Epithelial cell of prostate (primary cell): Measurements from ENCODE around the gene RMDN2.

Experiments used
- DNase-seq: peaks from one replicate; pipeline ENCODE4 v3.0.0-alpha.2; 2011; ENCODE audit warnings: low read depth, low spot score
- H3K27ac ChIP-seq: fragments of 450-650 bp; 2 replicates; pipeline ENCODE4 v1.5.1; 2017; ENCODE audit warnings: mild to moderate bottlenecking

RMDN2 gene, protein sequence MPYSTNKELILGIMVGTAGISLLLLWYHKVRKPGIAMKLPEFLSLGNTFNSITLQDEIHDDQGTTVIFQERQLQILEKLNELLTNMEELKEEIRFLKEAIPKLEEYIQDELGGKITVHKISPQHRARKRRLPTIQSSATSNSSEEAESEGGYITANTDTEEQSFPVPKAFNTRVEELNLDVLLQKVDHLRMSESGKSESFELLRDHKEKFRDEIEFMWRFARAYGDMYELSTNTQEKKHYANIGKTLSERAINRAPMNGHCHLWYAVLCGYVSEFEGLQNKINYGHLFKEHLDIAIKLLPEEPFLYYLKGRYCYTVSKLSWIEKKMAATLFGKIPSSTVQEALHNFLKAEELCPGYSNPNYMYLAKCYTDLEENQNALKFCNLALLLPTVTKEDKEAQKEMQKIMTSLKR

DNA sequence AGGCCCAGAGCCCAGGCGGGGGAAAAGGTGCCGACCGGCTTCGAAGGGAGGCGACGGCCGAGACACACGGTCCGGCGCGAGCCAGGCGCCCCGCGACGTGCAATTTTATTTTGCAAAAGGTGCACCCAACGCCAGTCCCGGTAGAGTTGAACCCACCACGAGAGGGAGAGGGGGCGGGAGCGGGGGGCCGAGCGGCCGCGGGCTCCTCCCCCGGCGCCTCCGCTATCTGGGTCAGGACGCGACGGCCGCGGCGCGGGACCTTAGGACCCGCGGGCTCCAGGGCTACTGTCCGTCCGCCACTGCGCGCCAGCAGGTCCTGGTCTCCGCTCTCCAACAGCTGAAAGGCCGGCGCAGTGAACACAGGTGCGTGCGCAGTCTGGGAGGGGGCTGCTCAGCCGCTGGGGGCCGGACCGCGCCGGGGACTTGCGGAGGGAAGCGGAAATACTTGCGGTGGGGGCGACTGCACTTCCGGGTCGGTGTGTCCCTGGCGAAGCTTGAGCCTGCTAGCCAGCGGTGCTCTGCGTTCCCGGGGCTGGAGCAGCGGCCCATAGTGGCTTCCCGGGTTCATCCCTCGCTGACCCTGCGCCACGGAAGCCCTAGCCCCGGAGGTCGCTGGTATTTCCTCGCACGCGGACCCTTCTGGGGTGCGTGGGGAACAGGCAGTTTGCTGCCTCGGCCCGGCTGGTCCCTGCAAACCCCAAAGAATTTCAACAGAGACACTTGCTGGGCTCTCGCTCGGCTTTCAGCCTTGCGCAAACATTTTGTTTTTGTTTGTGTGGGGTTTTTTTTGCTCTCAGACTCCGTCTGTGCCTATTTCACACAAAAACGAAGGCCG lies at the start of gene RMDN2:
Gene RMDN2, plus strand, starts transcription at position 225 of the 835 bp plus-strand sequence. CDS start 3,991 bp downstream, outside the sequence.
- DNase-seq: no peak
- H3K27ac ChIP-seq: peak within 1 kb of the TSS; percentile 58

DNA sequence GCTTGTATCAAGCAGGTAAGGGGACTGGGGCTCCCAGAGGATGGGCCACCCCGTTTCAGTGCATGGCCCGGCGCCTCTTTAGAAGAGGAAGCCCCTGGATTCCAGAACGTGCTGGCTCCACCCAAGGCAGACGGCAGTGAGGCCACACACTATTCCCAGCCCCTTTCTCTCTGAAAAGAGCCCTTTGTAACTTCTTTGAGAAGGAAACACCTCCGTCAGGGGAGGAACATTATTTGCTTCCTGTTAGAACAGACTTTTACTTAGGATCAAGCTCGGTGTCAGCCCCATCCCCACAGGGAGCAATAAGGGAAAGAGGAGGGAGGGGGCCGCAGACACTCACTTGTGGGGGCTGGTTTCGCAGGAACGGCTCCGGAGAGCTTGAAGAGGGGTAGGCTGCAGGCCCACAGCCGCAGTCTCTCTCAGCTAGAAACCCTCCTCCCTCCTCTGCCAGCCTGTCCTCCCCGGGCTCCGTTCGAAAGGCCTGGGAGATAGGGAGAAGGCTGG lies 49.6 kb upstream of the RMDN2 start:
- no peak overlapping the region for H3K27ac ChIP-seq

DNA sequence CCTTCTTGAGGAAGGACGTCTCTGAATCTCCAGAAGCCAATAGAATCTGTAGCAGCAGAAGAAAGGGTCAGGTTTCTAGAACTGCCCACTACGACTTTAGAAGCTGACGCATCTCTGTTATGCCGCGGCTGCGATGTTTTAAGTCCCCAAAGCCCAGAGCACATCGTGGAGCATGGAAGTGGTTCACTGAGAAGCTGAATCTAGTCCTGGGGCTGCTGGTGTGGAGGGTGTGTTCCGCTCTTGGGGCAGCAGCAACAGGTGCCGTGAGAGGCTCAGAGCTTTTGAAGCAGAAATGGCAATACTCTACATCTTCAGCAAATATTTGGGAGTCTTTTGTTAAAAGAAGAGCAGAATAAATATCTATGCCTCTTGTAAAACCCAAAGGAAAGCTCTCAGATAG lies 48.9 kb upstream of the RMDN2 start:
- DNase-seq: no peak
- H3K27ac ChIP-seq: no peak overlapping the region

More for the DNA sequence above, 49.6 kb upstream of the RMDN2 start:
- no peak for DNase-seq

DNA sequence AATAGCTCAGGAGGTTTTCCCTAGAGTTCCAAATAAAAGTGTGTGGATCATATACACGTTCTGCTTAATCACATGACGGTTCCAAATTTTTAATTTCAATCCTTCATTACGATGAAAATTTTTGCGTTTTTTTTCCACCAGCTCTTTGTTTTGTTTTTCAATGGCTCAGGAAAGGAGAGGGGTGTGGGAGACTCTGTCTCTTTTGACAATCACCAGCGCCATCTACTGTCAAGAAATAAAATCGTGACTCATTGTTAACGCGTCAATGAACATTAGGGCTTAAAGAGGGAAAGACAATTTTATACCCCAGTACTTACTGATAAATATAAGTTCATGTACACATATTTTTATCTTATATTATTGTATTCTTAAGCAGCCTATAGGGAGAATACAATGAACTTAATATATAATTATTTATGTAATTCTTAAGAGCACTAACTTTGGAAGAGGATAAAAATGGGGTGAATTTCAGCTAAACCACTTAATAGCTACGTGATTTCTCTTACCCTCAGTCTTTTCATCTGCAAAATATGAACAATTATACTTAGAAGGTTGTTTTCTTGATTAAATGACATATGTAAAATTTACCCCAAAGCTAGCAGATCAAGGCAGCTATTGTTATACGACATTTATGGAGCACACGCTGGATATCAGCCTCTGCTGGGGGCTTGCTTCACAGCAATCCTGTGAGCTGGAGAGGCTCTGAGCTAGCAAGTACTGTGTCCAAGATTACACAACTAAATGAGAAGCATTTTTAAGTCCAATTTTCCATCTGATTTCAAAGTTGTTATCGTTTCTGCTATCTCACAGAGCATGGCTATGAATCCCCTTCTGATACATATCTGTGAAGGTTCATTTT lies 47.4 kb upstream of the RMDN2 start:
- no peak for DNase-seq
- H3K27ac ChIP-seq: no peak overlapping the region

DNA sequence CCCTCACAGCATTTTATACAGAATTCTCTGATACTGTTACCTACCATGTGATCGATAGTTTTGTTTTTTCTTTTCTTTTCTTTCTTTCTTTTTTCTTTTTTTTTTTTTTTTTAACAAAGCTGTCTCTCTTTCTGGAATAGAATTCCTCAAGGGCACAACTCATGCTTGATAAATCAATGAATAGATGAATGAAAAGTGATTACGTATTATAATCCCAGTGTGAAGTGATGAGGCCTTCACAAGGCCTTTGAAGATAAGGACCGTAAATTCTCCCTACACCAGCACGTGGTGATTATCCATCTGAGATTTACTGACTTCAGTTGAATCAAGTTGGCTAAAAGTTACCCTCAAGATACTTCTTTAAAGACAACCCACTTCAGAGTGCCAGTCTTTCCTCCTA lies 46.6 kb upstream of the RMDN2 start:
- DNase-seq: no peak
- no peak overlapping the region for H3K27ac ChIP-seq

DNA sequence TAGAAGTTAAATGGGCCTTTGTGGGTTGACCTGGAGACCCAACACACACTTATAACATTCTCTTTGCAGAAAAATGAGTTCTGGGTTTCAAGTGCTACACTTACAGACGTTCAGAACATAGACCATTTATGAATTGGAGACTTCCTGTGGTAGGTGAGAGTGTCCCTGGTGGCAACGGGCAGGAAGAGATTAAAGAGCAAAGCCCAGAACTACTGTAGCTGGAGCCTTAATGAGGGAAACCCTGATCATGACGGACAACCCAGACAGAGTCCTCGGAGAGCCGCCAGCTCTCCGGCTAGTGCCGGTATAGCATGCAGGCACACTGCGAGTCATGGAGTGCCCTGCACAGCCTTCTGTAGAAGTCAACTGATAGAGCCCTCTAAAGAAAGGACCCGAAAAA lies 44.5 kb upstream of the RMDN2 start:
- H3K27ac ChIP-seq: no peak overlapping the region
- DNase-seq: no peak

DNA sequence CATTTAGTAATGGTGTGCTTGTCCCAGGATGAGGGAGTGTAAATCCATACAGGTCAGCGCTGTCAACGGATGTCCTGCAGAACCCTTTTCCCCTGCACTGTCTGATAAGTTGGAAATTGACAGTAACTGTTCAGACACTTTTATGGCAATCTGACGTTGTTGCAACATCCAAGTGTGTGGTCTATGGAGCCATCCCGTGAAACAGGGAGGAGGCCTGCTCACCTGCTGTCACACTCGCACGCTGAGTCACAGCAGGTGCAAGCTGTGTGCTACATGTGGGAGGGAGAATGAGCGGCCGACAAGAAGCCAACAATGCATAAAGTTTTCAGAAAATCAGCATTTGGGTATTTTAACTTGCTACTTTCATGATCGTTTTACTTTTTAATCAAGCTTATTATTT lies 43.7 kb upstream of the RMDN2 start:
- H3K27ac ChIP-seq: no peak overlapping the region
- no peak for DNase-seq

DNA sequence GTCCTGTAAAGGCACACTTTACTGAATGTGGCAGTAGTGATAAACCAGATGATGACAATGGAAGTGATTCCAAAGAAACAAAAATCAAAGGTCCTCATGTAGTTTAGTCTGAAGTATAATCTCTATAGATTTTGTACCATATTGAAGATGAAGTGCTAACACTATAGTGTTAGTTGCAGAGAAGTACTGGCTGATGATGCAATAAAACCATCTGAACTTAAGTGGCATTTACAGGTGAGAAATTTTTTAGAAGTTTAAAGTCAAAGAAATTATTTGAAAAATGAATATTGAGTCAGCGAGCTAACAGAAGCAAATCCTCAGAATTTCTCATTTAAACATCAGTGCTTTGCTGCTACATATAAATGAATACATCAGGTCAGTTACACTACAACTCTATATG lies 43.1 kb upstream of the RMDN2 start:
- no peak for DNase-seq
- no peak overlapping the region for H3K27ac ChIP-seq

DNA sequence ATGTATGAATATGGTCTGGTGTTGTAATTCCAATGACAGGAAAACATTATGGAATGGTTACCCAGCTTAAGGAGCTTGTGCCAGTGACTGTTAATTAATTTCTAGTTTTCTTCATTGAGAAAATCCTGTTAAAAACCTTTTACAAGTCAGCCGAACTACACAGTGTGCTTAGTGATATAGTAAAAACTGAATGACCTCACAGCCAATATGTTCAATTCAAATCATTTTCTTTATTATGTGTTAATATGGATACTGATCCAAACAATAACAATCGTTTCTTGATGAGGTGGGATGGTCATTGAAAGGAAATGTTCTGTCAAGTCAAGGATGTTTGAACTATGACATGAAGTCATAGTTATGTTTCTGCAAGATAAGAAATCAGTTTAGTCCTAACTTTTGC lies 41.6 kb upstream of the RMDN2 start:
- H3K27ac ChIP-seq: no peak overlapping the region
- no peak for DNase-seq

DNA sequence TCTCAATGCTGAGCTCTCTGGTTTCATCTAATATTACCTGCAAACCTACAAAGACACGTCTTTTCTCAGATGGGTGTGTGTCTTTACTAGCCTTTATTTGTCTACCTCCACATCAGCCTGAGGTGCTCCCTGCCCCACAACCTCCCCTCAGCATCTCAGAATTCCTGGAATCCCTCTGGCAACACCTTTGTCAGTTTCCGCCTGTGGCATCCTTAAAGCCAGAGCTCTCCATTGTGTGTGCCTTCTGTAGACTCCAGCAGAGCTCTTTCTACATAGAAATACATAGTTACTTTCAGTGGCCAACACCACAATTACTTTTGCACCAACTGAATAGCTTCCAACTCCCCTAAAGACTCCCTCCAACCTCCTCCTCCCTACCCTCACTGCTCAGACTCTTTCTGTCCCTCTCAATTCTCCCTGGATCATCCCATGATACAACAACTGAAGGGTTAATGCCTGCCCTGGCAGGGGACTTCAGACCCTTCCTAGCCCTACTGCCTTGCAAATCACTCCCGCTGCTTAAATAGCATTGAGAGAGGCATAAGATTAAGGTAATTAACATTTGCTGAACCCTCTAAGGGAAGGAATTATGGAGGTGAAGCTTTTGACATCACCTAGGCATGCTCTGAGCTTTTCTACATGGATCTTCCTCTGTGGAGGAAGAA lies 39.6 kb upstream of the RMDN2 start:
- DNase-seq: no peak
- H3K27ac ChIP-seq: no peak overlapping the region

DNA sequence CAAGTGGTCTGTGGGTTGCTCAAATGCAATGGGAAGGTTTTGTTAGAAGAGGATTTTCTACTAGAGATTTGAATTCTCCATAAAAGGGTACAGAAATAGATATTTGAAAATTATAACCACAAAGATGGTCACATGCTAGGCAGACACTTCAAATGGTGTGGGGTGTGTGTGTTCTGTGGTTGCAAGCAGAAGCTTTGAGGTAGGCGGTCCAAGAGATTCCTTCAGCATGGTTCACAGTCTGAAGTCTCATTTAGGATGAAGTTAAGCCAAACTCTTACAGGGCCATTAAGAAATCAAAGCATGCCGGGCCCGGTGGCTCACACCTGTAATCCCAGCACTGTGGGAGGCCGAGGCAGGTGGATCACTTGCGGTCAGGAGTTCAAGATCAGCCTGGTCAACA lies 38.3 kb upstream of the RMDN2 start:
- no peak overlapping the region for H3K27ac ChIP-seq
- DNase-seq: no peak

DNA sequence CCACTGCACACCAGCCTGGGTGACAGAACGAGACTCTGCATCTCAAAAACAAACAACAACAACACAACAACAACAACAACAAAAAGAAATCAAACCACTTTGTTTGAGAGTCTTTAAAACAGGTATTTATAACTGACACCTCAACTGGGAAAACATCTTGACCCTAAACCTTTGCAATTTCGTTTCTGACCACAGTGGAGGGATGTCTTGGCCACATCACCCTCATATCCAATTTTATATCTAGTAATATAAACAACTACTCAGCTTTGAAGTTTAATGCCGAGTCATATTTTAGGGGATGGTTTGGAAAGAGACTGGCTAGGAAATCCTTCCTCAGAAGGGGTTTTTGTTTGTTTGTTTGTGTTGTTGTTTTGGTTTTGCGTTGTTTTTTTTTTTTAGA lies 37.8 kb upstream of the RMDN2 start:
- no peak for DNase-seq
- no peak overlapping the region for H3K27ac ChIP-seq

DNA sequence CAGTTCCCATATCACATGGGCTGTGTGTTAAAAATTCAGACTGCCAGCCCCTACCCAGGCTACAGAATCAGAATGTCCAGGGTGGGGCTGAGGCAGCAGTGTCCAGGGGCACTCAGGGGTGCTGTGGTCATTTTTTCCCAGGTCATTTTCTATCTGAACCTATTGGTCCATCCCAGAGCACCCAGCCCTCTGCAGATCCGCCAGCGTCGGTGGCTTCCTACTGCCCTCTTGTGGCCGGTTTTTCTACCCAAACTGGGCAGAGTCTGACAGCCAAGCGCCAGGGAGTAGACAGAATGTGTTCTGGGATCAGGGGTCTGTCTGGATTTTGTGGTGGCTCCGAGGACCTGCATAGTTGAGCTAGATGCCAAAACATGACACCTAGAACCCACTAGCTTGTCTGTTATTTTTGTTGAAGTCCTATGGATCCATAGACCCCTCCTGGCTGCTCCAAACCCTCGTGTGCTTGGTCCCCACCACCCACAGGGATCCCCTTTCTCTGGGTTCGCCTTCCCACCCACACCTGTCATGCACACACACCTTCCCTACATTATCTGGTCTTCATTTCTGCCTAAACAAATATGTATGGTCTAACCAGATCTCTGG lies 34.1 kb upstream of the RMDN2 start:
- H3K27ac ChIP-seq: no peak overlapping the region
- DNase-seq: no peak

DNA sequence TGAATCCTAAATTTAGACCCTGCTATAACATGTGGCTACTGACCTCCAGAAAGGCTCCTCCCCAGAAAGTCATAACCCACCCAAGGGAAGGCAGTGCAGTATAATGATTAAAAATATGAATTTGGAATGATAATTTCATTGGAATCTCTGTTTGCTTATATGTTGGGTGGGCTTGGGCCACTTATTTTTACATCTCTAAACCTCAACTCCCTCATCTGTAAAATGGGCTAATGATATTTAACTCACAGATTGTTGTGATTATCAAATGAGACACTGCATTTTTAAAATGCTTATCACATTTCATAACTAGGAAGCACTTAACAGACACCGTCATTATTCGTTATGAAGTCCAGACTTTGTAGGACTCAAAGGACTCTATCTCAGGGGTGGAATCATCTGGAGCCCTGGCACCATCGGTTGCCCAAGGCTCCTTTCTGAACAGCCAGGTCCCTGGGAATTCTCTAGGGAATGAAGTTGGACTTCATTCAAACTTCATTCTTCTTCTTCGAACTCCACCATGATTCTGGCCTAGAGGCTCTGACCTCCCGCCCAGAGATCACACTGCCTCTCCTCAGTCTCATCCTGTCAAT lies 33.1 kb upstream of the RMDN2 start:
- no peak for DNase-seq
- no peak overlapping the region for H3K27ac ChIP-seq

DNA sequence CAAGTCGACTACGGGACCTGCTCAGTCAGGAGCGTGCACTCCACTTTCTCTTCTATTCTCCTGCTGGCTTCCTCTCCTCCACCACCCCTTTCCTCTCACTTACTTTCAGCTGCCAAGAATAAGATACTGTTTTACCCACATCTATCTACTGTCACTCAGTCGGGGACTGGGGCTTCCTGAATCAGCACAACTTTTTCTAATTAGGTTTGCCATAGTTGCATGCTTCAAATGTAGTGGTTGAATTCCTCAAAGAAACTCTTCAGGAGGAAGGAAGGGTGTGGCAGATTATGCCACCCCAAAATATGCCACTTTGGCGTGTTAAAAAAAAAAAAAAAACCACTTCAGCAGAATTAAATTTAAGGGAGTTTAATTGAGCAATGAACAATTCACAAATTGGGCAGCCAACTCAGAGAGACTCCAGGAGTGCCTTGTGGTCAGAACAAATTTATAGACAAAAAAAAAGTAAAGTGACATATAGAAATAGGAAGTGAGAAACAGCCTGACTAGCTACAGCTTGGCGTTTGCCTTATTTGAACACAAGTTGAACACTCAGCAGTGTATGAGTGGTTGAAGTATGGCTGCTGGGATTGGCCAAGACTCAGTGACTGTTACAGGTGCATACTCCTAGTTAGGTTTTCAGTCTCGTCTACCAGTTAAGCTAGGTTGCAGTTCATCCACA lies 32.5 kb upstream of the RMDN2 start:
- no peak overlapping the region for H3K27ac ChIP-seq
- no peak for DNase-seq

DNA sequence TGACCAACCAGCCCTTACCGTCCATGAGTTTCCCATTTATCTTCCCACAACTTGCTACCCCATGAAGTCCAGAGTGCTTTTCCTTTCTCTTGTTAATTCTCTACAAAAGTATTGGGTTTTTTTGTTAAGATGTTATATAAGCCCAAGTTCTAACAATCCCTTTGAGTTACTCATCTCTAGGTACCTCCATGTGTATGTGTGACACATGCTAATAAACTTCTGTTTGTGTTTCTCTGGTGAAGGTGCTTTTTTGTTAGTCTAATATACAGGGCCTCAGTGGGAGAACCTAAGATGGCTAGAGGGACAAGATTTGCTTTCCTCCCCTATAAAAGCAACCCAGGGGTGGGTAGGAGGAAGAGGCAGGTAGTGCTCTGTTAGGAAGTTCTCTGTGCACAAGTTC lies 31.8 kb upstream of the RMDN2 start:
- no peak for DNase-seq
- no peak overlapping the region for H3K27ac ChIP-seq

DNA sequence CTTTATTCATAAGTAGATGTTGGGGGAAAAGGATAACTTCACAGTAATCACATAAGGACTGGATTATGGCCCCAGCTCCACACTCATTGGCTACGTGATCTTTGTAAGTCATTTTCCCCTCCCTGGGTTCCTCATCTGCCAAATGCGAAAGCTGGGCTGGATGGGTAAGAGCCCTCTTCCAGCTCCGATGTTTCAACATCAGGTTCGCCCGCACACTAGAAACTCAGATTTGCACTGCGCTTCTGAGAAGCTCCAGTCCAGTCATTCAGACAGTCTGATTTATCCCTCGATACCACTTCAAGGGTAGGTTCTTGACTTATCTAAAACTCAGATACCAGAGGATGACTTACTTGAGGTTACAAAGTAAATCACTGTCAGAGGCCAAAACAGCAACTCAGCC lies 31.0 kb upstream of the RMDN2 start:
- H3K27ac ChIP-seq: no peak overlapping the region
- no peak for DNase-seq

DNA sequence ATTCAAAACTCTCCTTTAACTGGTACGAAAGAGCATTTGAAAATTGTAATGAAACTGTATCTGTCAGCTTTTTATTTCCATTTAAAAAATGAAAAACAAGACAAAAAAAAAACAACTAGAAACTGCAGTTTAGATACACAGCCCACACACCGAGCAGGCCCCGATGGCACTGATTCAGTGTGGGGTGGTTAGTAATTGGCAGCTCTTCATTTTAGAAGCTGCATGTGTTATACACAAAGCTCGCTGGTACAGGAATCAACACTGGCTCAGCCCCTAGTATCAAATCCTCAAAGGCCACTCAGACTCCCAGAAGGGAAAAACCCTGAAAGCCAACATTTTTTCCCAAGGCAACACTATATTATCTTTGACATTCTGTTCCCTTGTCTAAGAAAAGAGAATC lies 30.5 kb upstream of the RMDN2 start:
- no peak for DNase-seq
- no peak overlapping the region for H3K27ac ChIP-seq

DNA sequence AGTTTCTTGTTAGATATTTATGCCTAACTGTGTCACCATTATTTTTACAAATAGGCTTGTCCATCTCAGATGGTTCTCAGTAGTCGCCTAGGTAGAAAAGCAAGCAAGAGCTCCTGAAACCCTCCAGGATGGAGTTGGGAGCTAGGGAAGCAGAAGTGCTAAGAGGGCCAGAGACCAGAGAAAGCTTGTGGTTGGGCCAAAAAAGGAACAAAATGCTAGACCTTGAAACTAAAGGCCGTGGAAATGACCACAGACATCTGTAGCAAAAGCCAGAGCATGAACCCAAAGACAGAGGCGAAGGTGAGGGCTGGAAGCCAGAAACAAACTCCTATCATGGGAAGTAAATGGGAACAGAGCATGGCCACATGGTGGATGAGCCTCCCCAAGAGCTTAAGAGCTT lies 29.9 kb upstream of the RMDN2 start:
- no peak overlapping the region for H3K27ac ChIP-seq
- DNase-seq: no peak
